ENCODE data around the gene ZNF45.
"Not testable (repeated sequence)": the region's sequence is repeated elsewhere in the genome, so short reads cannot be mapped to it uniquely, and the experiment has no call there.

Gene ZNF45

DNA sequence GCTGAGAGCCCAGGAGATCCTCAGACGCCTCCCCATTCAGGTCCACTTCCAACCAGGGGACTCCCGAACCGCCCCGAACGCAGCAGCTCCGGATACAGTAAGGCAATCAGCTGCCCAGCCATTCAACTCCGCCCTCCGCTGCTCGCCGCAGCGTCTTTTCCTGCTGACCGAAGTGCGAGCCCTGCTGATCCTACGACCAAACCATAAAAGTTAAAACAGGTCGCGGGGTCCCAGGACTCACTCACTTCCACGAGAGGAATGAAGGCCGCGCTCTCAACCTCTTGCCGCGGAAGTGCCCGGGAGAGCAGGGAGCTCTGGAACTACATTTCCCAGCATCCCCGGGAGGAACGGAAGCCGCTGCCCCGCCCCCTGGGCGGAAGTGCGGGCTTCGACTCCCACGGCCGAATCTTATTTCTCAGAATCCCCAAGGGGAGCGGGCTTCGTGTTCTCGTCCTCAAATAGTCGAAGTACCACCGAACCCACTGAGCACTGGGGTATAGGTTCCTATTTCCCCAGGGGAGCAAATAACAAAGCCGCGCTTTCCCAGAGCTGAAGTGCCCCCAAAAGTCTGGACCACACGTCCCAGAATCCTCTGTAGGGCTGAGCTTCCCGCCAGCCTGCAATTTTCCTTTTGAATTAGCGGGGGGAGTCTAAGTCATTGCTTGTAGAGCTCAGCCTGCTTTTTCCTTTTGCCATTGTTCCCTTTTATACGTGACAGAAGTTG, at the start of gene ZNF45:
ZNF45 (minus strand) TSS at position 298 of the 724 bp plus-strand sequence. CDS start 13,097 bp downstream, outside the sequence.
- peak; percentile 78 to 84 for DNase-seq (ENCODE audit: low read depth in 2 of 2)

GRCh38 chr19:43984687-43985000, 49.6 kb upstream of the ZNF45 start:
- no peak for DNase-seq (ENCODE audit: low read depth in 2 of 2)

- DNase-seq (ENCODE audit: low read depth in 2 of 2): peak; percentile 57 to 62
Measured at GRCh38 chr19:43983912-43984686, 49.0 kb upstream of the ZNF45 start, which contains the start of gene ZNF155. TSS of gene ZNF155 (plus strand) at chr19:43984188. CDS start at chr19:43988544, 4,356 bp downstream.

DNA sequence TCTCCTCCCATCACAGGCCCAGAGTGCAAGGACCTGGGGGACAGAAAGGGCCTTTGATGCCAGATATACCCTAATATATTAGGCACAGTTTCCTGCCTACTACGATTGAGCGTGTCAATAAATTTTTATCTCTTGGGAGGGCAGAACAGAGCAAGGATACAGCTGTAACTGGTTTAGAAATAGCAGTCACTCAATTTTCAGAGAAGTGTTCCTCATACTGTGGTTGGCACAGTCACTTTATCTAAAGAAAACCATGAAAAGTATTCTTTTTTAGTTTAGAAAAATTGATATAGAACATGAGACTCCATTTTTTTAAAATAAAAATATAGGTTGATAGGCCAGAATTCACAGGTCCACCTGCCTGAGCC, 48.4 kb upstream of the ZNF45 start:
- DNase-seq (ENCODE audit: low read depth in 2 of 2): no peak

DNA sequence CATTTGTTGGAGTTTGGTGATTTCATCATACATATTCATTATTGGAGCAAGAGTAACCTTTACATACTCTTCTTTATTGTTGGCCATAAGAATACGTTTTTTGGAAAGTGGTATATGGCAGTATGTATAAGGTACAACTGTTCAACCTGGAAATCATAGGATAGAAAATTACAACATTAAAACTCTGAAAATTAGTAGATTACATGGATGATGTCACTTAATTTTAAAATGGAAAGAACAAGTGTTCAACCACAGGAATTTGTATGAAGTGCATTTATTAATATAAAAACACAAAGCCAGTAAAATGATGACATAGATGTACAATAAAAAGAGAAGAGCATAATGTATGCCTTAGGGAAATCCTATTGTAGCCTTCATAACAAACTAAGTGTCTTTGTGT, 41.6 kb upstream of the ZNF45 start:
- no peak for DNase-seq (ENCODE audit: low read depth in 2 of 2)

GRCh38 chr19:43966079-43966694, 31.1 kb upstream of the ZNF45 start:
- no peak for DNase-seq (ENCODE audit: low read depth in 2 of 2)

DNA sequence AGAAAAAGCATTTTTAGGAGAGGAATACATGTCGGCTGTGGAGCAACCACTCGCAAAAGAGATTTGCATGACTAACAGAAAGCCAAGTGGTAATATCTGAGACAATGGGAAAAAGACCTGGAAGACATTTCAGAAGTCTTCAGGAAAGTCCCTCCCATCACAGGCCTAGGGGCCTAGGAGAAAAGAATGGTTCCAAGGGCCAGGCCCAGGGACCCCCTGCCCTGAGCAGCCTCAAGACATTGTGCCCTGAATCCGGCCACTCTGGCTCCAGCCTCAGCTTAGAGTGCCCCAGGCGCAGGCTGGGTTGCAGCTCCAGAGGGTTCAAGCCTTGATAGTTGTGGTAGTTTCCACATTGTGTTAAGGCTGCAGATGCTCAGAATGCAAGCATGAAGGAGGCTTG, 25.3 kb upstream of the ZNF45 start:
- DNase-seq (ENCODE audit: low read depth in 2 of 2): no peak

- no peak for DNase-seq (ENCODE audit: low read depth in 2 of 2)
Measured at GRCh38 chr19:43957891-43958290, 22.8 kb upstream of the ZNF45 start.

DNA sequence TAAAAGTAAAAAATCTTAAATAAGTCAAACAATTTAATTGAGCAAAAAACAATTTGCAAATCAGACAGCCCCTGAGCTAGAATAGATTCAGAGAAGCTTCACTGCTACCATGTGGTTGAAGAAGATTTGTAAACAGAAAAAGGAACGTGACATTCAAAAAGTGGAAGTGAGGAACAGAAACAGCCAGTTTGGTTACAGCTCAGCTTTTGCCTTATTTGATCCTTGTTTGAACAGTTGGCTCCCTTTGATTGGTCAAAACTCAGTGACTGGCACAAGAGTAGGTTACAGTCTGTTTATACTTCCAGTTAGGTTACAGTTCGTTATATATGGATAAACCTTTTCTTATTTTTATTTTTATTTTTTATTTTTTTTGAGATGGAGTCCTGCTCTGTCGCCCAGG, 21.7 kb upstream of the ZNF45 start:
- no peak for DNase-seq (ENCODE audit: low read depth in 2 of 2)

DNA sequence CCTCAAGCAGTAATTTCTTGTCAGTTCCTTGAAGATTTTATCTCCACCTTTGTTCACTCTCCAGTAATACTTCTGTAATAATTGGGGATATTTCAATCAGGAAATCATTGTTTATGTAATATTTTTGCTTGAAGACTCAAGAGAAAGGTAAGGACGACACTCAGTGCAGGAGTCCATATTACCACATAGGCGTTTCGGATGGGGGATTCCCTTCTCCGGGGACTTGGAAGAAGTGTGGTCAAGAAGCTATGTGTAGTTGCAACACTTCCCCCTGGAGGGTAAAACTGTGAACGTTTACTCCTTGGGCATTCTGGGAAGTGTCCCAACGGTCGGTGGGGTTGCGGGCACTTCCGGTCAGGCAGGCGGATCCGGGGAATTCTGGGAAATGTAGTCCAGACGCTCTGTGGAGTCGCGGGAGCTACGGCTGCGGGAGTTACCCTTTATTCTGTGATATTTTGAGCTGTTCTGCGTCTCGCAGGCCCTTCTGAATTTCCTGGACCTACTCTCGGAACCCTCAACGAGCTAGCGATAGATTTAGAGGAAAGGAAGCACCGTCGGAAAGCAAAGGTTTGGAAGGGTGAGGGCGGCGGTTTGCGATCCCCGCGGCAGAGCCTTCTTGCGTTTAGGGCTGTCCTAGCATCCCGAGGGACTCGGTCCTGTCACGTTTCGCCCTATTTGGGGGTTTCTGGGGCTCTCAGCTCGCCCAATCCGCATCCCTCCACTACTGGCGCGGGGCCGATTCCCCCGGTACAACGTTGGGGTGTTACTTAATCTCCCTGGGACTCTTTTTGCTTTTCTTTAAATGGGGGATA, 16.0 kb upstream of the ZNF45 start, which contains the start of gene ZNF221:
ZNF221 (plus strand) TSS at position 395 of the 812 bp plus-strand sequence. CDS start 11,499 bp downstream, outside the sequence.
- DNase-seq (ENCODE audit: low read depth in 2 of 2): peak; percentile 29 to 44

DNA sequence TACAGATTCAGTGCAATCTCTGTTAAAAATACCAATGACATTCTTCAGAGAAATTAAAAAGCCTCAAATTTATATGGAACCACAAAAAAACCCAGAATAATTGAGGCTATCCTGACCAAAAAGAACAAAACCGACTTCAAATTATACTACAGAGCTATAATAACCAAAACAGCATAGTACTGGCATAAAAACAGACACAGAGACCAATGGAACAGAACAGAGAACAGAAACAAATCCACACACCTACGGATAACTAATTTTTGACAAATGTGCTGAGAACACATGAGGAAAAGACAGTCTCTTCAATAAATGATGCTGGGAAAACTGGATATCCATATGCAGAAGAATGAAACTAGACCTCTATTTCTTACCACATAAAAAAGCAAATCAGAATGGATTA, 14.7 kb upstream of the ZNF45 start:
- not testable (repeated sequence) for DNase-seq (ENCODE audit: low read depth in 2 of 2)

GRCh38 chr19:43947412-43947811, 12.3 kb upstream of the ZNF45 start:
- DNase-seq (ENCODE audit: low read depth in 2 of 2): not testable (repeated sequence)

DNA sequence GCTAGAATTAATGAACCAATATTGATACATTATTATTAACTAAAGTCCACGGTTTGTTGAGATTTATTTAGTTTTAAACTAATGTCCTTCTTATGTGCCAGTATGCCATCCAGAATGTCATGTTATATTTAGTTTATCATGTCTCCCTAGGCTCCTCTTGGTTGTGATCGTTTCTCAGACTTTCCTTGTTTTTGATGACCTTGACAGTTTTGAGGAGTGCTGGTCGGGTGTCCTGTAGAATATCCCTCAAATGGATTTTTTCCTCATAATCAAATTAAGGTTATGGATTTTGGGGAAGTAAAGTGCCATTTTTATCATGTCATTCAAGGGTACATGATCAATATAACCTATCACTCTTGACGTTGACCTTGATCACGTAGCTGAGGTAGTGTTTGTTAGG, 6.1 kb upstream of the ZNF45 start:
- DNase-seq (ENCODE audit: low read depth in 2 of 2): no peak

DNA sequence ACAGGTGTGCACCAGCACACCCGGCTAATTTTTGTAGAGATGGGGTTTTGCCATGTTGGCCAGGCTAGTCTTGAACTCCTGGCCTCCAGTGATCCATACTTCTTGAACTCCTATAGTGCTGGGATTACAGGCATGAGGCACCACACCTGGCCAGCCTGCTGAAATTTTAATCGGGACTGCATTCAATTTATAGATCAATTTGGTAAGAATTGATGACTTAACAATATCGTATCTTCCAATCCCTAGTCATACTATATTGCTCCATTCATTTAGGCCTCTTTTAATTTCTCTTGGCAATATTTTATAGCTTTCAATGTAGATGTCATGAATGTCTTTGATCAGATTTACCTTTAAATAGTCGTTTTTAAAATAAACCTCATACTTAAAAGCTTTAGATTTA, 5.6 kb upstream of the ZNF45 start:
- DNase-seq (ENCODE audit: low read depth in 2 of 2): no peak

DNA sequence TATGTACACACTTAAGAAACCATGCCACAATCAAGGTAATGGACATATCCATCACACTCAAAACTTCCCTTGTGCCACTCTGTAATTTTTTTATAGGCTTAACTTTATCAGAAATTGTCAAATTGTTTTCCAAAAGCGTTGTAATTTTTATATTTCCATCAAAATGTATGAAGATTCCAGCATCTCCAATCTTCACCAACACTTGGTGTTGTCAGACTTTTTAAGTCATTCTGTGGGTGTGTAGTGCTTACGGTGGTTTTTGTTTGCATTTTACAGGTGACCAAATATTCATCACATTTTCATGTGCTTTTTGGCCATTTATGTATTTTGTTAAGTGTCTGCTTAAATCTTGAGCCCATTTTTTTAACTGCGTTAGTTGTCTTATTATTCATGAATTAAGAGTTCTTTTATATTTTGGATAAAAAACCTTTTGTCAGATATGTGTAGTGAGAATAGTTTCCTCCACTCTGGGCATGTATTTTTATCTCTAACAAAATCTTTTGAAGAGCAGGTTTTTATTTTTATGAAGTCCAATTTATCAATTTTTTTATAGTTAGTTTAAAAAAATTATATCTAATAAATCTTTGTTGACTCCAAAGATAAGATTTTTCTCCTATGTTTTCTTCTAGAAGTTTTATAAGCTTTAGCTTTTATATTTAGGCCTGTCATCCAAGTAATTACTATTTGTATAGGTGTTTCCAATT, 4.6 kb upstream of the ZNF45 start:
- no peak for DNase-seq (ENCODE audit: low read depth in 2 of 2)

DNA sequence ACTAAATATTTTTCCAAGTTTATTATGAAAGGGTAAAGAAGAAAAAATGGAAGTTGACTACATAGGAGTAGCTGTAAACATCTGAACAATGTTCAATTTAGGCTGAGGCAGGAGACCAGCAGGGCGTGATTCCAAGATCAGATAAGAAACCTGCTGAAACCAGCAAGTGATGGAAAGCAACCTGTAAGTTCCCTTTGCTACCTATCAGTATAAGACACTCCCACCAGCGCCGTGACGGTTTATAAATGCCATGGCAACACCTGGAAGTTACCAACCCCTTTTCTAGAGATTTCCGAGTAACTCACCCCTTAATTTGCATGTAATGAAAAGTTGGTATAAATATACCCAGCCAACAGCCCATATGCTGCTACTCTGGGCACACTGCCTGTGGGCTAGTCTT, 1.1 kb upstream of the ZNF45 start:
- no peak for DNase-seq (ENCODE audit: low read depth in 2 of 2)

- no peak for DNase-seq (ENCODE audit: low read depth in 2 of 2)
Measured at GRCh38 chr19:43934055-43934984, 762 bp downstream of the ZNF45 start.

DNA sequence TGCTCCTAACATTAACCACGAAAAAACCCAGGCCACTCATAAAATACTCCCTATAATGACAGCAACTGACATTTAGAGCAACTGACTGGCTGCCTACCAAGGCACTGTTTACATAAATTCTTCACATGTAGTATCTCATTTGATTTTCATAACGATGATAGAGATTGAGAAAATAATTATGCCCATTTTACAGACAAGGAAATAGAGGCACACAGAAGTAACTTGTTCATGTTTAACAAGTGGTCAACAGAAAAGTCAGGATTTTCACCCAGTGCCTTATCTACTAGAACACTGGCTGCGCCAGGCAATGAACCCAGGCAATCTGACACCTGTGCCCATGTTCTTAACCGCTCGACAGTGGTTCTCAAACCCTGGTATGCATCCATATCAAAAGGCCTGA, 6.3 kb downstream of the ZNF45 start:
- no peak for DNase-seq (ENCODE audit: low read depth in 2 of 2)

GRCh38 chr19:43923875-43924274, 11.2 kb downstream of the ZNF45 start:
- no peak for DNase-seq (ENCODE audit: low read depth in 2 of 2)

- DNase-seq (ENCODE audit: low read depth in 2 of 2): no peak
Measured at GRCh38 chr19:43914051-43914450, 21.0 kb downstream of the ZNF45 start.

Measured in stimulated activated CD8-positive, alpha-beta memory T cell treated with anti-CD3 and anti-CD28 coated beads, Interleukin-7, amount 100 ng/mL, for 4 hours (primary cell).